Mammary microvascular endothelial cell (primary cell): ENCODE measurements around the gene CYP4F12. TPM values are rescaled to one million over a fixed set of nuclear protein-coding genes. Genes with fewer than 3 reads are reported as not detected.

Source experiments
- total RNA-seq: library from RNA; depleted of rRNA; stranded (reverse); fragments of >200 nt; gene quantifications from 2 replicates; pipeline ENCODE4 v1.2.3, GENCODE V29; 2015

Gene CYP4F12, protein sequence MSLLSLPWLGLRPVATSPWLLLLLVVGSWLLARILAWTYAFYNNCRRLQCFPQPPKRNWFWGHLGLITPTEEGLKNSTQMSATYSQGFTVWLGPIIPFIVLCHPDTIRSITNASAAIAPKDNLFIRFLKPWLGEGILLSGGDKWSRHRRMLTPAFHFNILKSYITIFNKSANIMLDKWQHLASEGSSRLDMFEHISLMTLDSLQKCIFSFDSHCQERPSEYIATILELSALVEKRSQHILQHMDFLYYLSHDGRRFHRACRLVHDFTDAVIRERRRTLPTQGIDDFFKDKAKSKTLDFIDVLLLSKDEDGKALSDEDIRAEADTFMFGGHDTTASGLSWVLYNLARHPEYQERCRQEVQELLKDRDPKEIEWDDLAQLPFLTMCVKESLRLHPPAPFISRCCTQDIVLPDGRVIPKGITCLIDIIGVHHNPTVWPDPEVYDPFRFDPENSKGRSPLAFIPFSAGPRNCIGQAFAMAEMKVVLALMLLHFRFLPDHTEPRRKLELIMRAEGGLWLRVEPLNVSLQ
- total RNA-seq, result not detected in 2 replicates

DNA sequence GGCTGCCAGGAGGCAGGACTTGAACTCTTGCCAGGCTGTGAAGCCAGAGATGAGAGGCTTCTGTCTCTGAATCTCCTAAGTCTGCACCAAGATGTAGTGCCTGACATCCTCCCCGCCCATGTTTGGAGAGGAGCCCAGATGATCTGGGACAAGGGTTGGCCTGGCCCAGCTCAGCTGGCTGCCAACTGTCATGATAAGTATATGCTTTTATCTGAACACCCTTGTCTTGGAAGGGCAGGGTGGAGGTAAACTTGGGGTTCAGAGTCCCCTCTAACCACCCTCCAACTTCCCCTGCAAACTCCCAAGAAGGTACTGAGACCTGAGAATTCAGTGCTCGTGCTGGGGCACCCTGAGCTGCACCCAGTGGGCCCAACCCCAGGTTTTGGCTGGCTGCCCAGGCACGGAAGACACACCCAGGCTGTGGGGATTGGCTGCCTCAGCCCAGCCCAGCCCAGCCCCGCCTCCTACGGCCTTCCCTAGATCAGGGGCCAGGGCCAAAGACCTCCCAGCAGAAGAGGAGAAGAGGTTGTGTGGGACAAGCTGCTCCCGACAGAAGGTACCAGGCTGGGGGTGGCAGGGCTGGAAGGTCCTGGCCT, at the start of gene CYP4F12:
CYP4F12 (plus strand) TSS at position 508 of the 596 bp plus-strand sequence. CDS start 443 bp downstream, outside the sequence.

DNA sequence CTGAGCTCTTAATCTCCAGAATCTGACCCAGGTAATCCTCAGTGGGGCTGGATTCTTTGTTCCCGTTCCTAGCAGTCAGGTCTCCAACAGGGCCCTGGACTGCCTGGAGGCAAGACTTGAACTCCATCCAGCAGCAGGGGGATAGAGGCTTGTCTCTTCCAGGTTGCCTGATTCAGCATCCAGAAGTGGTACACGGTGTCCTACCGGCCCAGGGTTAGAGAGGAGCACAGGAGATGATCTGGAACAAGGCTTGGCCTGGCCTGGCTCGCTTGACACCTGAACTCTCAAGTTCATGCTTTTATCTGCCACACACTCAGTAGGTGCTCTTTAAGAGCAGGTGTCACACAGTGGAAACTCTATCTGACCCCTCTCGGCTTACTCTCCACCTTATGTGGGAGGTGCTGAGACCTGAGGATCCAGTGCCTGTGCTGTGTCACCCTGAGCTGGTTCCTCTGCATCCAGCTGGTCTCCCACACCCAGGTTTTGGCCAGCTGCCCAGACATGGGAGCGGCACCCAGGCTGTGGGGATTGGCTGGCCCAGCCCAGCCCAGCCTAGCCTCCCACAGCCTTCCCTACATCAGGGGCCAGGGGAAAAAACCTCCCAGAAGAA, 32.5 kb upstream of the CYP4F12 start, which contains the start of gene CYP4F3:
CYP4F3 (plus strand) TSS at position 604 of the 610 bp plus-strand sequence. CDS start 519 bp downstream, outside the sequence.

DNA sequence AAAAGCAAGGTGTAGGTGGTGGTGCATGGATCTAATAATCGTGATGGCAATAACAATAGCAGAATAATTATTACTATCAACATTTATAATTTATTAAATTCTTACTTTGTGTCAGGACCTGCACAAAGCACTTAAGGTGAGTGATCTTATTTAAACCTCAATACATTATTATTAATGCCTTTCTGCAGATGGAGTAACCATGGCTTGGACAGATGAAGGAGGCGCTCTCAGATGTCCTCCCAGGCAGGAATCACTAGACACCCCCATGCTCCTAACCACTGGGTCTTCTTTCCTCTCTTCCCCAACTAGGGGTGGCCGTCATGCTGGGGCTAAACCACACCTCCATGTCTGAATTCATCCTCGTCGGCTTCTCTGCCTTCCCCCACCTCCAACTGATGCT, 54.8 kb downstream of the CYP4F12 start, which contains the start of gene OR10H2:
OR10H2 (plus strand) TSS at position 301 of the 400 bp plus-strand sequence; CDS start at position 321, 20 bp downstream.

DNA sequence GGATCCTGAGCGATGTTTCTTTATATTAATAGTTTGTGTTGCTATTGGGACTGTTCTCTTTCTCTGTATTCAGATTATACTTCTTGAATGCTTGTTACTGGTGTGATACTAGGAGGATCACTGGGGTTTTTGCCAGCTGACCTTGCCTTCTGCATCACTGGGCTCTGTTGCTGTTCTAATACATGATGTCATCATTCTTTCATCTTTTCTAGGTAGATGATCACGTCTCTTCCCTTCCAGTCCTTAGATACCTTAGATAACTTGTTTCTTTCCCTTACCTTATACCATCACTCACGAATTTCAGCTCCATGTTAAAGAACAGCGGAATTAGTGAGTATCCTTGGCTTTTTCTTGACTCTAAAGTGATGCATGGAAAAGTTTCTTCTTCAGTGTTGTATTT, 64.8 kb downstream of the CYP4F12 start, which contains the start of gene OR10H3:
OR10H3 (plus strand) TSS at position 264 of the 400 bp plus-strand sequence. CDS start 3,408 bp downstream, outside the sequence.

Other genes with a start within 250 kb of the CYP4F12 start
- gene WIZ, start 223.1 kb upstream of the CYP4F12 start, total RNA-seq, result 29.8 and 32.8 TPM in 2 replicates
- 18.7 and 18.9 TPM in 2 replicates for gene RASAL3, start 208.5 kb upstream of the CYP4F12 start, total RNA-seq
- gene PGLYRP2, start 193.6 kb upstream of the CYP4F12 start, total RNA-seq, result not detected in 2 replicates
- not detected in 2 replicates for gene CYP4F22, start 164.6 kb upstream of the CYP4F12 start, total RNA-seq
- not detected in 2 replicates for gene CYP4F8, start 57.9 kb upstream of the CYP4F12 start, total RNA-seq
- 0.33 TPM in 1 of 2 replicates, not detected in the other for gene CYP4F3, start 32.2 kb upstream of the CYP4F12 start, total RNA-seq
- gene OR10H2, start 54.9 kb downstream of the CYP4F12 start, total RNA-seq, result not detected in 2 replicates
- gene OR10H3, start 64.9 kb downstream of the CYP4F12 start, total RNA-seq, result not detected in 2 replicates
- gene OR10H5, start 114.6 kb downstream of the CYP4F12 start, total RNA-seq, result not detected in 2 replicates
- gene OR10H1, start 142.6 kb downstream of the CYP4F12 start, total RNA-seq, result not detected in 2 replicates
- not detected in 2 replicates for gene CYP4F2, start 225.0 kb downstream of the CYP4F12 start, total RNA-seq